HCEC 1CT (cell line): ENCODE data around the gene NFKB1.

Source experiments
- DNase-seq: peaks from one replicate; pipeline ENCODE4 v3.0.0-alpha.2; 2017

The NFKB1 gene

DNA sequence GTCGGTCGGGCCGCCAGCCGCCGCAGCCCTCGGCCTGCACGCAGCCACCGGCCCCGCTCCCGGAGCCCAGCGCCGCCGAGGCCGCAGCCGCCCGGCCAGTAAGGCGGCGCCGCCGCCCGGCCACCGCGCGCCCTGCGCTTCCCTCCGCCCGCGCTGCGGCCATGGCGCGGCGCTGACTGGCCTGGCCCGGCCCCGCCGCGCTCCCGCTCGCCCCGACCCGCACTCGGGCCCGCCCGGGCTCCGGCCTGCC is 213 bp downstream of the NFKB1 start:
- DNase-seq: no peak

GRCh38 chr4:102502543-102502818 is 1.3 kb downstream of the NFKB1 start:
- no peak for DNase-seq

- no peak for DNase-seq
These were observed 2.2 kb downstream of the NFKB1 start for GRCh38 chr4:102503301-102503746.

GRCh38 chr4:102503831-102504786 is 3.0 kb downstream of the NFKB1 start:
- DNase-seq: no peak

GRCh38 chr4:102504941-102505340 is 3.8 kb downstream of the NFKB1 start:
- DNase-seq: no peak

GRCh38 chr4:102505708-102506107 is 4.5 kb downstream of the NFKB1 start:
- no peak for DNase-seq

GRCh38 chr4:102506523-102506922 is 5.4 kb downstream of the NFKB1 start:
- no peak for DNase-seq

DNA sequence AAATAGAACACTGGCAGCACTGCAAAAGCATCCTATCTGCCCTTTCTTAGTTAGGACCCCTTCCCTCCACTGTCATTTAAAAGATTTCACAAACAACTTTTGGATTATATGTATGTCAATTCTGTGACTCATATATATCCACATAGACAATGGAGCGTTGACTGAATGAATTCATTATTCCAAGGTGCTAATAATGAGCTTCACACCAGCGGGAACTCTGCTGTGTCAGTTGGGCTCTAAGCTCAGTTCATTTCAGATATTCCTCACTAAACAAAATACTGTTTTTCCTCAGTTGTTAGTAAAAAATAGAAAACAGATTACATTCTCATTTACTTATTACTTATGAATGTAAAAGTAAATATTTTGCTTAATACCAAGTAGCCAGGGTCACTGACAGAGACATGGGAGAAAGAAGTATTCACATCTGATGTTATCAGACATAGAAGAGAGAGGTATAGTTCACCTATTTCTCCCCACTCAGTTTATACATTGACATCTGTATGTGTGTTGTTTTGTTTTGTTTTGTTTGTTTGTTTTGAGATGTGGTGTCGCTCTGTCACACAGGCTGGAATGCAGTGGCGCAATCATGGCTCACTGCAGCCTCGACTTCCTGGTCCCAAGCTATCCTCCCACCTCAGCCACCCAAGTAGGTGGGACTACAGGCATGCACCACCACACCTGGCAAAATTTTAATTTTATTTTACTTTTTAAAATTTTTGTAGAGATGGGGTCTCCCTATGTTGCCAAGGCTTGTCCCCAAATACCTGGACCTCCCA is 10.9 kb downstream of the NFKB1 start:
- no peak for DNase-seq

GRCh38 chr4:102514298-102514964 is 13.3 kb downstream of the NFKB1 start:
- DNase-seq: no peak

GRCh38 chr4:102517753-102518152 is 16.6 kb downstream of the NFKB1 start:
- no peak for DNase-seq

GRCh38 chr4:102518703-102519131 is 17.6 kb downstream of the NFKB1 start:
- no peak for DNase-seq

- no peak for DNase-seq
These were observed 18.8 kb downstream of the NFKB1 start for GRCh38 chr4:102519925-102520324.

- DNase-seq: no peak
These were observed 20.4 kb downstream of the NFKB1 start for GRCh38 chr4:102521570-102521969.

GRCh38 chr4:102522031-102522440 is 20.9 kb downstream of the NFKB1 start:
- no peak for DNase-seq

DNA sequence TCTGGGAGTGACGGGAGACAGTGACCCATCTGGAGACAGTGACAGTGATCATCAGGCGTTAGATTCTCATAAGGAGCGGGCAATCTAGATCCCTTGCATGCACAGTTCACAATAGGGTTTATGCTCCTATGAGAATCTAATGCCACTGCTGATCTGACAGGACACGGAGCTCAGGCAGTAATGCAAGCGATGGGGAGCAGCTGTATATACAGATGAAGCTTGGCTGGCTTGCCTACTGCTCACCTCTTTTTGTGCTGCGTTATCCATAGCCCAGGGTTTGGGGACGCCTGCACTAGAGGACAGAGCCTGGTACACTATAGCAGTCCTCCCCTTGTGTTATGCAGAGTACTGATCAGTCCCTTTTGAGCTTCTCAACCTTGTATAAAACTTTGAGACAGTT is 23.5 kb downstream of the NFKB1 start:
- DNase-seq: no peak

DNA sequence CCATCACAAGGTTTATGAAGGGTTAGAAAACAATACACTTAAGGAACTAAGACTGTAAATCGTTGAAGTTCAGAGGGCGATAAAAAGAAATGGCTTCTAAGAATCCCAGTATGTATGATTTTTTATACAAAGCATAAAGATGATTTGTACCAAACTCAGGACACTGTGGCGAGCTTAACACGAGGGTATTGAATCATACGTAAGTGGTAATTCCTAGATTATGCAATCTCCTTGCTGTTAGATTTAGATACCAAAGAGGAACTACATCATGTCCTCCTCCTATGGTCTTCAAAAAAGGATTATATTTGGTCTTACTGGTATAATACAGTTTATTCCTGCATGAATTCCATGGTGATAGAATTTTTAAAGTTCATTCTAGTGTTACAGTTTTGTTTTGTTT is 23.9 kb downstream of the NFKB1 start:
- DNase-seq: no peak

DNA sequence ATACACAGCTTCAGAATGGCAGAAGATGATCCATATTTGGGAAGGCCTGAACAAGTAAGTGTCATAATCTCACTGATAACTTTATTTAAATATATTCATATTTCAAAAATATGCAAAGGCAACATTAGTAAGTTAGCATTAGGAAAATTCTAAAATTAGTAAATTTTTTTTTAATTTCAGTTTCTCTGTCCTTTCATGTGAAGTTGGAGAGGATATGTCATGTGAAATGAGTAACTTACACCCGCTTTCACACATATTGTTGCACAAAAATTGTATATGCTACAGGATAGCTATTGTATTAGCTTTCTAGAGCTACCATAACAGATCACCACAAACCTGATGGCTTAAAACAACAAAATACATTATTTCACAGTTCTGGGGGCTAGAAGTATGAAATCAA is 24.3 kb downstream of the NFKB1 start:
- no peak for DNase-seq

- DNase-seq: no peak
These were observed 25.4 kb downstream of the NFKB1 start for GRCh38 chr4:102526532-102526931.

GRCh38 chr4:102527695-102528283 is 26.6 kb downstream of the NFKB1 start:
- no peak for DNase-seq

DNA sequence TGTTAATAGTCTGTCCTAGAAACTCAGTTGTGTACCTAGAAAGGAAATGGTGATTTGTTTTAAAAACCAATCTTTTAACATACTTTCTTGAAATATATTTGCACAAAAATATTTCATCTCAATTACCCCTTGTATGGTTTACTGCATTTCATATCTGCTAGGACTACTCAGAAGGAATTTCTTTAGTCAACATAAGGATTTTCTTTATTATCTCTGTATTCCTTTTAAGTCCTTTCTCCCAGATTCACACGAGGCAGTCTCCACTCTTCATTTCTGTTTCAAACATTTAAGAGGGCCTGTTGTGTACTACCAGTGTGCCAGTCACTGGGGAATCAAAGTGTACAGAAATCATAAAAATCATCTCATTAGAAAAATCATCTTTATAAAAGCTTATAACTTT is 28.8 kb downstream of the NFKB1 start:
- no peak for DNase-seq

DNA sequence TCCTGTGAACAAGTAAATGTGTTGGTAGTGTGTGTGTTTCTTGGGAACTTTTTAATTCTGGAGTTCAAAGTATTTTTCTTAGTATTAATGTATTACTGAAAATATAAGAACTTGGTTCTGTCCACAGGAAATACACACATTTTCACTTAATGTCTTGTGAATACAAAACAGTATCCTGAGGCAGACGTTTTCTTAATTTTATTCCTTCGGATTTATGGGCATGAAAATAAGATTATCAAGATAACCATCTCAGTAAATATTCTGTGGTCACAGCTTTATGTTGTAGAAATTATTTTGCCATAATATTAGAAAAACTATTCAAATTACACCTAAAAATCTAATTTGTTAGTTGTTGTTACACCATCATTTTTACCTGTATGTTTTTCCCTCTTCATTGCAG is 29.8 kb downstream of the NFKB1 start:
- no peak for DNase-seq

GRCh38 chr4:102531462-102531861 is 30.3 kb downstream of the NFKB1 start:
- no peak for DNase-seq

DNA sequence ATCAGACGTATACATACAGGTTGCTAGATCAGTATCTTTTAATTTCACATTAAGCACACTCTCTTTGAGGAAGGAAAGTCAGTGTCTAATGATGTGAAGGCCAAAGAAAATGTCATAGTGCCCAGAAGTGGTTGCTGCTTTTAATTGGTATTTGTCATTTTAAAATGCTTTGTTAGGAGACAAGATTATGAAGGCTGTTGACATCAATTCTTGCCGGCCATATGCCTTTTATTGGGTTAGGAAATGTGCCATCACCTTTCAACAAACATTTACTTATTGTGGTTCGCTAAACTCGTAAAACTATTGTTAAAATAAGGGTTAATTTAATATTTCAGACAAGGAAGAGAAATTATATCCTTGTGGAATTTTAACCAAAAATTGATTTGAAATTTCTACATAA is 32.2 kb downstream of the NFKB1 start:
- no peak for DNase-seq

GRCh38 chr4:102533904-102534303 is 32.7 kb downstream of the NFKB1 start:
- no peak for DNase-seq
